NT2/D1 (cell line): ENCODE measurements around the gene WDR36.

Source experiments
- YY1 ChIP-seq: IDR thresholded peaks from 2 replicates; pipeline ENCODE4 v1.6.1; 2011; ENCODE audit not compliant: insufficient read length, insufficient read depth
- ZNF274 ChIP-seq: IDR thresholded peaks from 2 replicates; pipeline ENCODE4 v1.6.1; 2011; ENCODE audit warnings: mild to moderate bottlenecking, low read depth, low read length

DNA sequence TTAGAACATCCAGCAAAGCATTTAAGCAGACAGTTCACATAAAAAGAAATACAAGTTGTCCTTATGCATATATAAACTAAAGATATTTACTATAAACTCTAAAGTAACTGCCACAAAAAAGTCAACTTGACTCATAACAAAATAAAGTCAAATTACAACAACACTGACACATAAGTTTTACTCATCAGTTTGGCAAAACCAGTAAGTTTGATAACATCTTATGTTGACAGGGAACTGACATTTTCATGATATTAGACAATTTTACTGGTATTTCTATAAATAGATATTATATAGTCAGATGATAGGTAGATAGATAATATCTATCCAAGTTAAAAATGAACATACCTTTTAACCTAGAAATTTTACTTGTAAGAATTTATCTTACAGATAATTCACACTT, 30.5 kb upstream of the WDR36 start:
- TF ChIP-seq YY1 (no peak), ZNF274 (no peak)
